ENCODE data around the gene APPBP2.

The APPBP2 gene

GRCh38 chr17:60534010-60534555 is 8.0 kb upstream of the APPBP2 start:
- no peak overlapping the region for H3K4me3 ChIP-seq (ENCODE audit: low read length)
- no peaks in the 10 kb centered on the region for H3K36me3 ChIP-seq (replicated peaks; ENCODE audit: low read depth, low read length)
- no peaks in the 10 kb centered on the region for H3K4me1 ChIP-seq (ENCODE audit: low read length)
- H3K4me2 ChIP-seq (ENCODE audit: low read length) = no peak overlapping the region
- H3K27me3 ChIP-seq (ENCODE audit: low read depth, low read length) = no peaks in the 10 kb centered on the region
- H3K9me3 ChIP-seq (ENCODE audit: insufficient read depth, low read length) = no peaks in the 10 kb centered on the region
- H3K79me2 ChIP-seq (ENCODE audit: low read length) = no peaks in the 10 kb centered on the region
- H3K27ac ChIP-seq (ENCODE audit: low read length) = no peak overlapping the region
- no peak overlapping the region for H3K9ac ChIP-seq (ENCODE audit: low read length)
- H4K20me1 ChIP-seq (ENCODE audit: insufficient read depth, low read length) = no peaks in the 10 kb centered on the region
- no peak overlapping the region for H2AFZ ChIP-seq (ENCODE audit: low read depth, low read length)
- no peak for TF ChIP-seq EZH2phosphoT487 (IDR thresholded peaks at IDR 0.05; ENCODE audit: low read depth)
- TF ChIP-seq CTCF (IDR thresholded peaks at IDR 0.05; ENCODE audit: low read depth, low read length) = no peak

GRCh38 chr17:60529806-60530205 is 3.8 kb upstream of the APPBP2 start:
- no peak overlapping the region for H3K27ac ChIP-seq (ENCODE audit: low read length)
- peaks cover 5% of the 10 kb centered on the region for H3K36me3 ChIP-seq (replicated peaks; ENCODE audit: low read depth, low read length)
- H3K79me2 ChIP-seq (ENCODE audit: low read length) = peaks cover 15% of the 10 kb centered on the region
- H4K20me1 ChIP-seq (ENCODE audit: insufficient read depth, low read length) = peaks cover 1% of the 10 kb centered on the region; the same call in 1 of the 2 replicates
- H3K27me3 ChIP-seq (ENCODE audit: low read depth, low read length) = peaks cover 10% of the 10 kb centered on the region; the same call in 1 of the 2 replicates
- H3K4me1 ChIP-seq (ENCODE audit: low read length) = peaks cover 7% of the 10 kb centered on the region
- H3K4me2 ChIP-seq (ENCODE audit: low read length) = no peak overlapping the region
- no peaks in the 10 kb centered on the region for H3K9me3 ChIP-seq (ENCODE audit: insufficient read depth, low read length)
- H3K4me3 ChIP-seq (ENCODE audit: low read length) = no peak overlapping the region
- H3K9ac ChIP-seq (ENCODE audit: low read length) = no peak overlapping the region
- TF ChIP-seq EZH2phosphoT487 (IDR thresholded peaks at IDR 0.05; ENCODE audit: low read depth) = no peak
- TF ChIP-seq CTCF (IDR thresholded peaks at IDR 0.05; ENCODE audit: low read depth, low read length) = no peak
- no peak overlapping the region for H2AFZ ChIP-seq (ENCODE audit: low read depth, low read length)

- H3K9ac ChIP-seq (ENCODE audit: low read length) = no peak overlapping the region
- H3K27ac ChIP-seq (ENCODE audit: low read length) = no peak overlapping the region
- H3K4me1 ChIP-seq (ENCODE audit: low read length) = peaks cover 17% of the 10 kb centered on the region
- peaks cover 25% of the 10 kb centered on the region for H3K79me2 ChIP-seq (ENCODE audit: low read length)
- peaks cover 10% of the 10 kb centered on the region; the same call in 1 of the 2 replicates for H3K27me3 ChIP-seq (ENCODE audit: low read depth, low read length)
- H3K36me3 ChIP-seq (replicated peaks; ENCODE audit: low read depth, low read length) = peaks cover 5% of the 10 kb centered on the region
- no peaks in the 10 kb centered on the region for H3K9me3 ChIP-seq (ENCODE audit: insufficient read depth, low read length)
- no peak overlapping the region for H3K4me3 ChIP-seq (ENCODE audit: low read length)
- peaks cover 6% of the 10 kb centered on the region for H4K20me1 ChIP-seq (ENCODE audit: insufficient read depth, low read length)
- TF ChIP-seq EZH2phosphoT487 (IDR thresholded peaks at IDR 0.05; ENCODE audit: low read depth) (no peak), CTCF (IDR thresholded peaks at IDR 0.05; ENCODE audit: low read depth, low read length) (no peak)
- H2AFZ ChIP-seq (ENCODE audit: low read depth, low read length) = no peak overlapping the region
- no peak overlapping the region for H3K4me2 ChIP-seq (ENCODE audit: low read length)
Observed at GRCh38 chr17:60528828-60529227, 2.8 kb upstream of the APPBP2 start.

GRCh38 chr17:60527701-60528100 is 1.7 kb upstream of the APPBP2 start:
- no peak overlapping the region for H3K27ac ChIP-seq (ENCODE audit: low read length)
- no peaks in the 10 kb centered on the region for H3K9me3 ChIP-seq (ENCODE audit: insufficient read depth, low read length)
- H3K27me3 ChIP-seq (ENCODE audit: low read depth, low read length) = peaks cover 10% of the 10 kb centered on the region; the same call in 1 of the 2 replicates
- H3K4me1 ChIP-seq (ENCODE audit: low read length) = peaks cover 18% of the 10 kb centered on the region
- peaks cover 5% of the 10 kb centered on the region for H3K36me3 ChIP-seq (replicated peaks; ENCODE audit: low read depth, low read length)
- H2AFZ ChIP-seq (ENCODE audit: low read depth, low read length) = no peak overlapping the region
- no peak for TF ChIP-seq EZH2phosphoT487 (IDR thresholded peaks at IDR 0.05; ENCODE audit: low read depth)
- no peak for TF ChIP-seq CTCF (IDR thresholded peaks at IDR 0.05; ENCODE audit: low read depth, low read length)
- no peak overlapping the region for H3K9ac ChIP-seq (ENCODE audit: low read length)
- no peak overlapping the region for H3K4me3 ChIP-seq (ENCODE audit: low read length)
- peaks cover 36% of the 10 kb centered on the region for H3K79me2 ChIP-seq (ENCODE audit: low read length)
- no peak overlapping the region for H3K4me2 ChIP-seq (ENCODE audit: low read length)
- H4K20me1 ChIP-seq (ENCODE audit: insufficient read depth, low read length) = peaks cover 13% of the 10 kb centered on the region
